NB4 (cell line): Measurements from ENCODE around the gene RPL19.

Experiments used
- CTCF ChIP-seq: IDR thresholded peaks from one replicate; pipeline ENCODE4 v1.5.1; 2012; ENCODE audit warnings: low read depth, low read length
- MAX ChIP-seq: IDR thresholded peaks from 2 replicates; pipeline ENCODE4 v1.6.1; 2011; ENCODE audit warnings: low read depth, low read length
- MYC ChIP-seq: IDR thresholded peaks from 2 replicates; pipeline ENCODE4 v1.6.1; 2011; ENCODE audit warnings: low read depth, low read length
- POLR2A ChIP-seq: IDR thresholded peaks from 2 replicates; pipeline ENCODE4 v1.6.1; 2011; ENCODE audit warnings: mild to moderate bottlenecking; ENCODE audit not compliant: insufficient read length; ENCODE audit errors: extremely low read depth

DNA sequence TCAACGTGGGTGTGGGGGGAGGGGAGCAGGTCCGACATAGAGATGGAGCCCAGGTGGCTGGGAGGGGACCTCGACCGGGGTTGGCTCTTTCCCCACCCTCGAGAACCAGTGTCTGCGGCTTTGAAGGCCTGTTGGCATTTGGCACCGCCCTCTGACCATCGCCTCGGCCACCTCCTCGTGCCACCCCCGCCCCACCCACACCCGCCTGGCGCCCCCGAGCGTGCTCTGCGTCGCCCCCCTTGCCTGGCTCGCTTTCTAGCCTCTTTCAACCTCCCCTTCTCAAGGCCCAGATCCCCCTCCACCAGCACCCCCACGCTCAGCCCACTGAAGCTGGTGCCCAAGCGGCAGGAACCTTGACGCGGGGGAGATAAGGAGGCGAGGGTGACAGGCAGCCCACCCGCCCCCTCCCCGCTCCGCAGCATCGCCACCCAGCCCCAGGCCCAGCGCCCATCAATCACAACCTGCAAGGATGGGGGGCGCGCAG lies 3.2 kb upstream of the RPL19 start:
- TF ChIP-seq CTCF, result no peak
- TF ChIP-seq POLR2A, result no peak
- TF ChIP-seq MAX, result no peak
- no peak for TF ChIP-seq MYC
